ENCODE results near the gene SHB.

Gene SHB

GRCh38 chr9:38009035-38009501 lies 60.0 kb downstream of the SHB start:
- TF ChIP-seq CTCF (IDR thresholded peaks at IDR 0.05; ENCODE audit: extremely low read depth, missing control alignments), result no peak
- no peak for DNase-seq (ENCODE audit: low spot score)

GRCh38 chr9:38008168-38009034 lies 60.6 kb downstream of the SHB start:
- peak; percentile 66 for DNase-seq (ENCODE audit: low spot score)

GRCh38 chr9:38007016-38007415 lies 62.0 kb downstream of the SHB start:
- no peak for TF ChIP-seq CTCF (IDR thresholded peaks at IDR 0.05; ENCODE audit: extremely low read depth, missing control alignments)
- DNase-seq (ENCODE audit: low spot score), result no peak

More at GRCh38 chr9:38008168-38009034, 60.6 kb downstream of the SHB start:
- no peak for TF ChIP-seq CTCF (IDR thresholded peaks at IDR 0.05; ENCODE audit: extremely low read depth, missing control alignments)

- DNase-seq (ENCODE audit: low spot score), result no peak
- no peak for TF ChIP-seq CTCF (IDR thresholded peaks at IDR 0.05; ENCODE audit: extremely low read depth, missing control alignments)
These were observed 62.9 kb downstream of the SHB start for GRCh38 chr9:38006163-38006562.

- no peak for TF ChIP-seq CTCF (IDR thresholded peaks at IDR 0.05; ENCODE audit: extremely low read depth, missing control alignments)
These were observed 64.0 kb downstream of the SHB start for GRCh38 chr9:38004809-38005560.

GRCh38 chr9:38003946-38004808 lies 64.8 kb downstream of the SHB start:
- no peak for TF ChIP-seq CTCF (IDR thresholded peaks at IDR 0.05; ENCODE audit: extremely low read depth, missing control alignments)
- no peak for DNase-seq (ENCODE audit: low spot score)

More at GRCh38 chr9:38004809-38005560, 64.0 kb downstream of the SHB start:
- no peak for DNase-seq (ENCODE audit: low spot score)
